NCI-H82 treated with DMSO at 0.1 percent for 48 hours (cell line): ENCODE data around the gene IL17B.
A peak's percentile ranks its signal among the peaks of the same experiment; 100 is the strongest.

Experiments
- DNase-seq: peaks from one replicate; lab custom pipeline; 2025; ENCODE audit not compliant: unreplicated experiment; lab: John Stamatoyannopoulos, UW

The IL17B gene

DNA sequence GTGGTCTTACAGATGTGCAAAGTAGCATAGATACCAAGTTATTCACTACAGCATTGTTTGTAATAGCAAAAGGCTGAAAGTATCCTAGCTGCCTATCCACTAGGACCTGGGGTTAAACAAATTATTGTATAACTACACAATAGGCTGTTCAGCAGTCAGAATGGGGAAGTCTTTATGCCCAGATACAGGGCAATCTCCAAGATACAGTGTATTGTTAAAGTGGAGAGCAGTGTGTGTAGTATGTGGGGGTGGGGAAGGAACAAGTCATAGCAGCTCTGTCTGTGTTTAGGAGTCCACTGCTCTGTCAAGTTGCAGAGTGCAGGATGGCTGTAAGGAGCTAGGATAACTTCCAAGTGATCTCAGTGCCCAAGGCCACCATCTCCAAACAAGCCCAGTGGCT lies 15.7 kb downstream of the IL17B start:
- DNase-seq = no peak

DNA sequence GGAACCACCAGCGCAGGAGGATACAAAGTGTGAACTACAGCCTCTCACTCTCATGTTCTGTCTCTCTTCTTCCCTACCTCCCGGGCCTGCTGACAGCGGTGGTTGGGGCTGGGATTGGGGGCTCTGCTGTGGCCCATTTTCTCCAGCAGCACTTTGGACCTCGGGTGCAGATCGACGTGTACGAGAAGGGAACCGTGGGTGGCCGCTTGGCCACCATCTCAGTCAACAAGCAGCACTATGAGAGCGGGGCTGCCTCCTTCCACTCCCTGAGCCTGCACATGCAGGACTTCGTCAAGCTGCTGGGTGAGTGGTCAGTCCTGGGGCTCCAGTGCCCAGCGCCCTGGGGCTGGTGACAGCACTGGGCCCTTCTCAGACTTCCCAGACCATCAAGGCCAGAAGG lies 16.6 kb downstream of the IL17B start:
- no peak for DNase-seq

DNA sequence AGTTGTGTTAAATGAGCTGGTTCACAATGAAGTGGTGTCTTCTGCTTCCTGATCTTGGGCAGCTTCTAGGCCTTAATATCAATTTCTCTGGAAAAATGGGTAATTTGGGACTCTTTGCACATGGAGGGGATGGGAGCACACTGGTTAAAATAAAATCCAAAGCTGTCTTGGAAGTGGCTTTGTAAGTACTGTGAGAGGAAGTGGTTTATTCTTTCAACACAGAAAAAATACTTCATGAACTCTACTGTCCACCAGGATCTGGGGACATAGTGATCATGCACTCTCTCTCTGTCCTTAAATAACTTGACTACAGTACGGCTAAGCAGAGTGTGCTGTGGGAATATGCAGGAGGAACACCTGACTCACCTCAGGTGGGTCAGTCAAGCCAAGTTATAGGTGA lies 18.8 kb downstream of the IL17B start:
- no peak for DNase-seq

DNA sequence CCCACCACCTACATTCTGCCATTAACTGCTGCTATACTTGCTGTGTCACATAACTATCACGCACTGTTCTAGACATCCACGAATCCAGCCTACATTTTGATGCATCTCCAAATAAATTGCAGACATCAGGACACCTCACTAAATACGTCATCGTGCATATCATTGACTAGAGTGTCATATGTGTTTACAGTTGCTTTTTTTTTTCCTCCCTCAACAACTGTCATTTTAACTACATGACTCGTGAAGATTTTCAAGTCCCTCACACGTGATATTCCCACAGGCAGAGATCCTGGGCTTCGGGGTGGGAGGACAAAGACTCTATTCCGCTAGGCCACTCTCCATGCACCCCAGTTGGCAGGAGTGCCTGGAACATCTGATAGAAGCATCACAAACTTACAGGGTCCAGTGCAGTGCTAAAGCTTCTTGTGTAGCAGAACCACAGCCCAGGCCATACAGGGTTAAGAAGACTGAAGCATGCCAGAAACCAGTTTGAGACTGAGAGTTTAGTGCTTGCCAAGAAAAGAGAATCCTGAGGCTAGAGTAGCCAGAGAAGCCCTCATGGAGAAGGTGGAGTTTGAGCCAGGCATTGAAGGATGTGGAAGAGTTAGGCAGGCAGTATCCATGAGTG lies 20.1 kb downstream of the IL17B start:
- DNase-seq = no peak

DNA sequence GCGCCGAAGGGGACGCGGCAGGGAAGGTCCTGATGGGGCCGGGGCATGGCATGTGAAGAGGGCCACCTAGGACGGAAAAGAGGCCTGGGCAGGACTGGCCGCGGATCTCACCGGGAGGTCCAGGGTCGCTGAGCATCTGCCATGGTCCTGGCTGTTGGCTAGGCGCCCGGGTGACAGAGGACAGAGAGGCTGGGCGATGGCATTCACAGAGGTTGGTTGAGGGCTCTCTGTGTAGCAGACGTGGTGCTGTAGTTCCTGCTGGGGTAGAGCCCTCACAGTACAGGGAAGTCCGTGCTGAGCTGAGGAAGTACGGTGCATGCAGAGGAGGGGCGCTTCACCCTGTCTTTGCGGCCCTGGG lies 20.8 kb downstream of the IL17B start:
- no peak for DNase-seq

DNA sequence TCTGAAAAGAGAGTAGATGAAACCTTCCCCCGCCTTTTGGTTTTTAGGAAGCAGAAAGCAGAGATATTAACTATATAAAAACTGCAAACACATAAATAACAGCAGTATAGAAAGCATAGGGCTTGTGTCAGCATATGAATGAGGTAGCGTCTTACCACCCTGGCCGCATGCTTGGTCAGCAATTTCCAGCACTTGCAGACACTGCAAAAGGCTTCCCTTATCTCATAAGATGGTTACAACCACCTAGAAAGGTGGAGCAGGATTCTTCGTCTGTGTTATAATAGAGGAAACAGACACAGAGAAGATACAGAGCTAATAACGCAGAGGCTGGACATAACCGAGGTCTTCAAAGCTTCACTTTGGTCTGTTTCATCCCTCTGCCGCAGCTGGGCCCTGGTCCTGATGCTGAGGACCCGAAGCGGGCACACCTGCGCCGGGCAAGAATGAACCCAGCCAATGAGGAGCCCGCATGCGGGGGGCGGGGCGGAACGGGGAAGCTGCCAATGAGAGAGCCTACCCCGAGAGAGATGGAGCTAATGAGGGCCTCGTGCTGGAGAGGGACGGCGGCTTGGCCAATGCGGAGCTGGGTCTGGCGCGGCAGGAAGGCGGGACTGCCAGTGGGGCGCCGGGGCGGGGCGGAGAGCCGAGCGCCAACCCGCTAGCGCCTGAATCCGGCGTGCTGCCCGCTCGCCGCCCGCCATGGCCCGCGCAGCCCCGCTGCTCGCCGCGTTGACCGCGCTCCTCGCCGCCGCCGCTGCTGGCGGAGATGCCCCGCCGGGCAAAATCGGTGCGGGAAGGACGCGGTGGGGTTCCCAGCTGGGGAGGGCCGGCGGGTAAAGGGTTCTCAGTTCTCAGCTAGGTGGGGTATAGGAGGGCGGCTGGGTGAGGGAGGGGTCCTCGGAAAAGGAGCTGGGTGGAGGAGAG lies 21.5 kb downstream of the IL17B start, which contains the start of gene PCYOX1L:
Gene PCYOX1L, plus strand, starts transcription at position 677 of the 924 bp plus-strand sequence. Its CDS starts 23 bp downstream, at position 700.
- peak; percentile 92 for DNase-seq

DNA sequence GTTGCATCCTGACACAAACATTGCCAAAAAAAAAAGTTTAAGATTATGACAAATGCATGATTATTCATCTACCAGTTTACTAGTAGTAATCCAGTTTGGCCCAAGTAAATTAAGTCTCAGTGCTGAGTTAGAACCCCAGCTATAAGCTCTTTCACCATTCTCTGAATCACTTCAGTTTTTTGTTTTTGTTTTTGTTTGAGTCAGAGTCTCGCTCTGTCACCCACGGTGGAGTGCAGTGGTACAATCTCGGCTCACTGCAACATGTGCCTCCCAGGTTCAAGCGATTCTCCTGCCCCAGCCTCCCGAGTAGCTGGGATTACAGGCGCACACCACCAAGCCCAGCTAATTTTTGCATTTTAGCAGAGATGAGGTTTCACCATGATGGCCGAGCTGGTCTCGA lies 22.7 kb downstream of the IL17B start:
- DNase-seq = no peak

DNA sequence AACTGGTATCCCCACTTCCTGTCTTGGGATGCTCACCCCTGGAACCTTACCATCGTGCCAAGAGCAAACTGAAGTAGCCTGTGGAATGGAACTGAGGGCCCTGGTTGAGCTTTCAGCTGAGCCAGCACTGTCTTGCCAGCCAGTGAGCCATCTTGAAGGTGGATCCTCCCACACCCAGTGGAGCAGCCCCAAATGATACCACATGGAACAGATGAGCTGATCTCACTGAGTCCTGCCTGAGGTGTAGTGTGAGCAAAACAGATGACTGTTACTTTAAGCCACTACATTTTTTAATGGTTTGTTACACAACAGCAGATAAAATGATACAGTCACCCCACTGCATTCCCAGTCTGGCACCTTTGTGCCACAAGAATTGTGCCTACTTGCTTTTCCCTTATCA lies 23.4 kb downstream of the IL17B start:
- no peak for DNase-seq

DNA sequence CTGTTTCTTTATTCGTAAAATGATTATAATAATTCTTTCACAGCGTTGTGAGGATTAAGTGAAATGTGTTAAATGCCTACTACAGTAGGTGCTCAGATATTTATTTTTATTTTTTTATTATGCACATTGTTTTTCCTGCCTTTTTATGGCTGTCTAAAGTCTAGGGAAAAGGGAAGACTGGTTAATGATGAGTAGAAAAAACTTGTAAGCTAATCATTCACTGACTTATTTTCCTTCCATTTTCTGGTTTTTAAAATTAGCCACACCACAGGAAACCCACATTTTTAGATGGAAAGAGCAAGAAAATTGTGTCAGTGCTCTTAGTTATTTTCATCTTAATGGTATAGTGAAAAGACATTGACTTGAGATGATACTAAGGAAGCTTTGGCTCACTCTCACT lies 25.2 kb downstream of the IL17B start:
- DNase-seq = no peak

DNA sequence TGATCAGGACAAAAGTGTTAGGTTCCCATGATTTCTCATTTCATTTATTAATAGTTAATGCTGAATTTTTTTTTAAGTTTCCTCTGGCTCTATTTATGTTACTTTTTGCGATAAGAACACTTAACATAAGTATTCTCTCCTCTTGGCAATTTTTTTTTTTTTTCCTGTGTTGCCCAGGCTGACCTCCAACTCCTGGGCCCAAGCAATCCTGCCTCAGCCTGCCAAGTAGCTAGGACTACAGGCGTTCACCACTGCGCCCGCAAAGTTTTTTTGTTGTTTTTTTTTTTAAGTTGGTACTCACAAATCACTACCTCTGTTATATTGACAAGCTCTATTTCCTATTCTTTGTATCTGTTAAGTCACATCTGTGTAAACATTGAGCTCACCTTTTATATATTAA lies 26.9 kb downstream of the IL17B start:
- no peak for DNase-seq

DNA sequence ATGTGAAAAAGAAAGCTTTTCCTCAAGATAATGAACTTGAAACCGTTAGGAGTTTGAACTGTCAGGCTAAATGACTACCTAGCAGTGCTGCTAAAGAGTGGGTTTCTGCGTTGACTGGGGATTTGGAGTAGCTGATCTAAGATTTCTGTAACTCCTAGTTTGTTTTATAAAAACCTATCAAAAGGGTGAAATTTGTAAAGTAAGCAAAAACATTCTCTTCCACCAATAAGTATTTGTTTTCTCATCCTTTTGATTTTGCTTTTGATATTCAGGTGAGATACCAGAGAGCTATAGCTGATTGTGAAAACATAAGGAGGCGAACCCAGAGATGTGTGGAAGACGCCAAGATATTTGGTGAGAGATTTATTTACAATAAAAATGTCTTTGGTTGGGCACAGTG lies 29.7 kb downstream of the IL17B start:
- DNase-seq = no peak

DNA sequence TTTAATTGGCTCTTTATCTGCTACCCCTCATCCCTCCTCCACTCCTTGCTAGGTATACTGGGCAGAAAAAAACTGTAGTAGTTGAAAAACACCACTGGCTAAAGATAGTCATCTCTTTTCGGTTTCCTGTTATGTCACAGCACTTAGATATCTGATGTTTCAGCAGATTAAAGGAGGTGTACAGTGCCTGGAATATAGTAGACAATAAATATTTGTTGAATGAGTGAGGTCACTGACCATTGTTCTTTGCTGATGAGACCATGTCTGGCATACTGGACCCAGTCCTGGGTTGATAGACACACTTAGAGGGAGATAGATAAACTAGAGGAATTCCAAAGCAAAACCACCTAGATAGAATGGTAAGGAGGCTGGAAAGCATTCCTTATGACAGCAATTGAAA lies 30.6 kb downstream of the IL17B start:
- no peak for DNase-seq

DNA sequence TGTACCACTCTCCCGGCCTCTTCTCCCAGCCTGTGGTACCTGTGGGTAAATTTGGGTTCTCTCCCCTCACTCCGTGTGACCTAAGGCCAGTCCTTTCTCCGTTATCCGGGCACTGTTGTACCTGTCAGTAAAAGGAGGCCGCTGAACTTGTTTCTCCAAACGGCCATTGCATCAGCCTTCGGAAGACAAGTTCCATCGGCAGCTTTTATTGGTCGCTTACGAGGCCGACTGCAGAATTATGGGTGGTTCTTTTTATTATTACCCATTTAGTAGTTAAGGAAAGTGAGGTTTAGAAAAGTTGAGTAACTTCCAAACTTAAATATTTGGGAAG lies 33.2 kb downstream of the IL17B start:
- DNase-seq = no peak

DNA sequence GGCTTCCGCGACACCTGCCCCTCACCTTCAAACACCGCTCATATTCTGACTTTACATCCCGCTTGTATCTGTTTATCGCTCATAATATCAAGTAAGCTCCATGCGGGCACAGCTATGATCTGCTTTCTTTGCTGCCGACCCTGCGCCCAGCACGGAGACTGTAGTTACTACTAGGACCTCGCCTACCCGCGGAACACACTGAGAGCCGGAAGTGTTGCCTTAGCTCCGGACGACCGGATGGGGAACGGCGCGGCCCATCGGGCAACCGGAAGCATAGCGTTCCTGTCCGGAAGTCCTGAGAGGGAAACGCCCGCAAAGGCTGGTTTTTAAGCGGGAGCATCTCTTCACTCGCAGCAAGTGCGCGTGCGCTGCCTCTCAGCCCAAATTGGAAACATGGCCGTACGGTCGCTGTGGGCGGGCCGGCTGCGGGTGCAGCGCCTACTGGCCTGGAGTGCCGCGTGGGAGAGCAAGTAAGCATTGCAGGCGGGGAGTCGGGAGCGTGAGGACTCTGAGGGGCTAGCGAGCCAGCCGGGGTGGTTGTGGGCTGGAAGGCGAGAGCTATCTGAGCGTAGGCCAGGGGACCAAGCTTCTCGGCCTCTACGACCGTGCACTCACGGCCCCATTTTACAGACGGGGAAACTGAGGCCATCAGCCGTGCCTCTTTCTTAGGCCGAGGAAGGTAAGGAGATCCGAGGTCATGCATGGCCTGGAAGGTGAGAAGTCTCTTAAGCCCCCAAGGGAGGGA lies 33.8 kb downstream of the IL17B start, which contains the start of gene GRPEL2:
Gene GRPEL2, plus strand, starts transcription at position 353 of the 745 bp plus-strand sequence. Its CDS starts 41 bp downstream, at position 394.
- DNase-seq = peak; percentile 76

DNA sequence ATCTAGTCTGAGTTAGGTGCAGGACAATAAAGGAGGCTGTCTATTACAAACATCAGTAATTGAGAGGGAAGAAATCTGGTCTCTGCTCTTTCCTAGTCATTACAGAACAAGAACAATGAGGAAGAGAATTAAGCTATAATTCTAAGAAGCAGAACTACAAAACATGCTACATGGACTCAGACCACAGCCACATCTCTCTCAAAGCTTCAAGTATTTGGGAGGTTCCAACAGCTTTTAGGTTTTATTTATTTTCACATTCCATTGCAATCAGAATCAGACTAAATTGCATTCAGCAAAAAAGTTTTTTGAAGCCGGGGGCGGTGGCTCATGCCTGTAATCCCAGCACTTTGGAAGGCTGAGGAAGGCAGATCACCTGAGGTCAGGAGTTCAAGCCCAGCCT lies 34.9 kb downstream of the IL17B start:
- no peak for DNase-seq

DNA sequence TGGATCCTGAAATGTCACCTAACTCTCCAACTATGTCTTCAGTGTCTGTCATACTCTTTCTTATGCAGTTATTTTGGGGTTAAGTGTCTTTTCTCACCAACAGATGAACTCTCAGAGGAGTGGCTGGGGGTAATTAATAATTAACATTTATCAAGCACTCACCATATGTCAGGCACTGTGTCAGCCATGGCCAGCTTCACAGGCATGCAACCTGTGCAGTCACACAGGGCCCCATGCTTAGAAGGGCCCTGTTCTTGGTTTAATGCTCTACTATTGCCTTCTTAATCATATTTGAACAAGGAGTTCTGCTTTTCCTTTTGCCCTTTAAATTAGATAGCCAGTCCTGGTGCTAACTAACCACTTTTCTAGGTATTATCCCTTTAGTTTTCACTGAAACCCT lies 37.2 kb downstream of the IL17B start:
- DNase-seq = no peak

DNA sequence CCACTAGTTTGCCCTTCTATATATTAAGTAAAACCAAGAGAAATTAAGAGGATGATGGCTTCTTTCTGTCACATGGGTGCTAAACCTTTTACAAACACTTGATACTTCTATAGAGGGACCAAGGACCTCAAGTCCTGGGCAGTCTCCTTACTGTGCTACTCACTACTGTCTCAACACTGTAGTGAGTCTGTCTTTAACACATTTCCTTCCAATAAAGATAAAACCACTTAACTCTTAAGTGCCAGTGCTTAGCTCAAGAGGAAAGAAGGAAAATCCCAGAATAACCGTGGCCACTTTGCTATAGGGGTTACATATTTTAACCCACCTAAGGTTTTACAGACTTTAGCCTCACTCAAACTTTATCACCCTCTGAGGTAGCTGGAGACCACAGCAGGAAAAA lies 38.2 kb downstream of the IL17B start:
- DNase-seq = no peak

DNA sequence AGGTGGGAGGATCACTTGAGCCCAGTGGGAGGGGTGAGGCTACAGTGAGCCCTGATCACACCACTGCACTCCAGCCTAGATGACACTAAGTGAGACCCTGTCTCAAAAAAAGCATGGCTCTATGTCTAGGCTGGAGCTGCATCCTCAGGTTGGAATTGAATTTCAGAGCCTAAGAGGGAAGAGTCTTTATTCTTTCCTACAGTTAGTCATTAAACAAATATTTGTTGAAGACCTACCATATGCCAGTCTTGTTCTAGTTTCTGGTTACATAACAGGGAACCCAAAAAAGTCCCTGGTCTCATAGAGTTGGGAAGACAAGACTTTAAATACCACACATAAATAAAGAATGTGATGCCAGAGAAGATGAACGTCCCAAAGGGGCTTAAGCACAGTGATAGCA lies 40.7 kb downstream of the IL17B start:
- no peak for DNase-seq

DNA sequence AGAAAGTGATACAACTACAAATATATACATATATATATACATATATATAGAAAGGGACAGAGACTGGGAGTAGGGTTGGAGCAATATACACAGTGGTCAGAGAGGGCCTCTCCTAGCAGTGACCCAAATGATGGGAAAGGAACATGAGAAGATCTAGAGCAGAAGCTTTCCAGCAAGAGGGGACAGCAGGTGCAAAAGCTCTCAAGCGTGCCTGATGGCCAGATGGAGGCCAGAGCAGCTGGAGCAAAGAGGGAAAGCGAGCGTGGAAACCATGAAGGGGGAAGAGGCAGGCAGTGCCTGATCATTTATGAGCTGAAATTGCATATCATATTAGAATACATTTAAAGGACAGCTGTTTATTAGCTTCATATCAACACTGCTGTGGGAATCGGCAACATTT lies 41.4 kb downstream of the IL17B start:
- DNase-seq = peak; percentile 17

DNA sequence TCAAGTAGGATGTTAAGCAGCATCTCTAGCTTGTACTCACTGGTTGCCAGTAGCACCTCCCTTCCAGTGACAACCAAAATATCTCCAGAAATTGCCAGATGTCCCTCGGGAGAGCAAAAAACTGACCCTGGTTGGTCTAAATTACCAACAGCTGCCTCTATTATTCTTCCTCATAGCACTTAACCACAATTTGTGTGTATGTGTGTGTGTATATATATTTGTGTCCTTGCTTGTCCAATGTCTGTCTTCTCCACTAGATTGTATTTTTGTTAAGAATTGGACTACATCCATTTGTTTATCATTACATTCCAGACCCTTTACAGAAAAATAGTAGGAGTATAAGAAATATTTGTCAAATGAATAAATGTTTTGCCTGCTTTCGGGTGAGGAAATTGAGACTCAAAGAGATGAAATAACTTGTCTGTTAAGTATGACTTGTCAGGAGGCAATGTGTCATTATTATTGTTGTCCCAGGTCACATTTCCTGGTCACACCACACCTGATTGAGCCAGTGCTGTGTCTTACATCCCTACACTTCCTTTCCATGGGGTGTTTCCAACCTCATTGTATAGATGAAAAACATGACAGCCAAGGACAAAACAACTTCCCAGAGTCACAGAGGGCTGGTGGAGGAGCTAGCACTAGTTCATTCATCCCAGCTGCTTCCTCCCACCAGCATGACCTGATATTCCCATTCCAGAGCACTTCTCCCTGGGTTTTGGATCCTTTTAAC lies 45.2 kb downstream of the IL17B start:
- DNase-seq = no peak

DNA sequence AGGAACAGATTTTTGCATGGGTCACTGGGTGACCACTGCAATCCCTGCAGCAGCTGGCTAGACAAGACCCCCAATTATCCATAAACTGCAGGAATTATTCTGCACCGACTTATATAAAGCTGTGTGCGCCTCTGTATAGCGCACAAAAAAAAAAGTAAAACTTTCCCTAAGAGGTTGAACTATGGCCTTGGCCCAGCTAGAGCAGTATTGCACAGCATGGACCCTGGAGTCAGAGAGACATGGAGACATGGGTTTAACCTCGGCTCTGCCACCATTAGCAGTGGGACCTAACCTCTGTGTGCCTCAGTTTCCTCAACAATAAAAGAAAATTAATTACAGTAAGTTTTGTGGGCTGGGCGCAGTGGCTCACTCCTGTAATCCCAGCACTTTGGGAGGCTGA lies 50.9 kb downstream of the IL17B start:
- DNase-seq = no peak
